Osteoblast (primary cell): ENCODE results near the gene ZKSCAN4. TPM values are rescaled to one million over a fixed set of nuclear protein-coding genes. Genes with fewer than 3 reads are reported as not detected.
A peak's percentile ranks its signal among the peaks of the same experiment; 100 is the strongest.

Source experiments
- DNase-seq: peaks from one replicate; pipeline ENCODE4 v3.0.0; 2011; ENCODE audit warnings: low spot score, mixed read lengths; ENCODE audit not compliant: insufficient read length; ENCODE audit errors: missing footprints
- H2AFZ ChIP-seq: 2 replicates; pipeline ENCODE4 v1.6.0; 2011; ENCODE audit warnings: mild to moderate bottlenecking, low read length
- H3K27ac ChIP-seq: 2 replicates; pipeline ENCODE4 v1.5.1; 2011; ENCODE audit warnings: mild to moderate bottlenecking, low read depth, low read length, moderate library complexity
- H3K27me3 ChIP-seq: 2 replicates; pipeline ENCODE4 v1.6.0; 2012; ENCODE audit warnings: mild to moderate bottlenecking, control low read depth, inconsistent platforms, low read length, moderate library complexity; ENCODE audit not compliant: insufficient read depth
- H3K36me3 ChIP-seq: 2 replicates; pipeline ENCODE4 v1.5.1; 2011; ENCODE audit warnings: mild to moderate bottlenecking, low read length, control low read depth, moderate library complexity; ENCODE audit not compliant: insufficient read depth
- H3K4me1 ChIP-seq: 2 replicates; pipeline ENCODE4 v1.5.1; 2011; ENCODE audit warnings: mild to moderate bottlenecking, low read length, control low read depth, moderate library complexity; ENCODE audit not compliant: insufficient read depth
- H3K4me2 ChIP-seq: 2 replicates; pipeline ENCODE4 v1.6.0; 2011; ENCODE audit warnings: mild to moderate bottlenecking, low read length; ENCODE audit not compliant: insufficient read depth
- H3K4me3 ChIP-seq: fragments of 200-600 bp; sonication (generic); 3 replicates; pipeline ENCODE4 v1.5.1; 2012; ENCODE audit warnings: mild to moderate bottlenecking, low read length, inconsistent platforms; ENCODE audit not compliant: insufficient read depth
- H3K79me2 ChIP-seq: 2 replicates; pipeline ENCODE4 v1.6.0; 2012; ENCODE audit warnings: mild to moderate bottlenecking, low read length, control low read depth, inconsistent platforms; ENCODE audit not compliant: insufficient read depth
- H3K9me3 ChIP-seq: 2 replicates; pipeline ENCODE4 v1.5.1; 2011; ENCODE audit warnings: low read depth, low read length, control low read depth
- H4K20me1 ChIP-seq: 2 replicates; pipeline ENCODE4 v1.6.0; 2012; ENCODE audit warnings: mild to moderate bottlenecking, low read length, control low read depth; ENCODE audit not compliant: insufficient read depth
- total RNA-seq: library from RNA; depleted of rRNA; stranded (reverse); fragments of >200 nt; gene quantifications from 2 replicates; pipeline ENCODE4 v1.2.3, GENCODE V29; 2012
- TF ChIP-seq, protein P1 (sequence below): IDR thresholded peaks from 2 replicates; pipeline ENCODE4 v1.5.1; 2011; ENCODE audit warnings: mild to moderate bottlenecking, low read depth, low read length, moderate library complexity; ENCODE audit errors: extremely low read depth

Gene ZKSCAN4
- total RNA-seq, 1 donor: 6.5 TPM

DNA sequence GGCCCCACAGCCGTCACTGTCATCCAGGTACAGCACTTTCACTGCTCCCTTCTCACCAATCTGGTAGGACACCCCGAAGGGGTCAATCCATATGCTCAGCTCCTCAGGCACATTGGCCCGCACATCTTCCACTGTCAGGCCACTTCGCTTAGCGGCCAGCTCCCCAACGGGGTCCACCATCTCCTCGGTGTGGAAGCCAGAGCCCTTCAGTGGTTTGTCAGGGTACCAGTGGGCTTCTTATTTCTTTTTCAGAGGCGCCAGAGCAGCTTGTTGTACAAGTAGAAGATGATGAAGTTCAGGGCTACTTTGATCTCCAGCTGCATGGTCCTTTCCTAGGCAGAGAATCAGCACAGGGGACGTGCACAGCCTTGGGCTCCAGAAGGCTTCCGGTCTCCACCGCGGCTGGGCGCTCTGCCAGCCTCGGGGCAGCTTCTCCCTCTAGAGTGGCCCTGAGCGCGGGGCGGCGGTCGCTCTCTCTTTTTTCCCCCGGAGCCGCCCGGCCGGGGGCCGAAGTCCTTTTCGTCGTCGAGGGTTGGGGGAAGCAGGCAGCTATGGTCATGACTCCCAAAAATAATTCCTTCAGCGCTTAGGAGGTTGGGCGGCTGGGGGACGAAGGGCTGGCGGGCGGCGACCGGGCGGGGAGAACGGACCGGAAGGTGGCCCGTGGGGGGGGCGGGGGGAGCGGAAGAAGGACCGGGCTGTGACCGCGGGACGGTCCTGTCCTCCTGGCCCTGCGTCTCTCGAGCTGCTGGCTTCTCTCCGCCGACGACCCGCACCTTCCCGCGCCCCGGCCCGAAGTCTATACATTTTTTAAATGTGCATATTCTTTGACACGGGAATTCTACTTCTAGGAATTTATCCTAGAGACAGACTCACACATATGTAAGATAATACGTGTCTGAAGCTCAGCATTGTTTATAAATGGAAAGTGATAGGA is 33.5 kb downstream of the ZKSCAN4 start:
- peak overlapping the region; percentile 76 for H3K4me3 ChIP-seq
- H3K27ac ChIP-seq: no peak overlapping the region
- H3K9me3 ChIP-seq: no peaks in the 10 kb centered on the region
- TF ChIP-seq, protein P1, sequence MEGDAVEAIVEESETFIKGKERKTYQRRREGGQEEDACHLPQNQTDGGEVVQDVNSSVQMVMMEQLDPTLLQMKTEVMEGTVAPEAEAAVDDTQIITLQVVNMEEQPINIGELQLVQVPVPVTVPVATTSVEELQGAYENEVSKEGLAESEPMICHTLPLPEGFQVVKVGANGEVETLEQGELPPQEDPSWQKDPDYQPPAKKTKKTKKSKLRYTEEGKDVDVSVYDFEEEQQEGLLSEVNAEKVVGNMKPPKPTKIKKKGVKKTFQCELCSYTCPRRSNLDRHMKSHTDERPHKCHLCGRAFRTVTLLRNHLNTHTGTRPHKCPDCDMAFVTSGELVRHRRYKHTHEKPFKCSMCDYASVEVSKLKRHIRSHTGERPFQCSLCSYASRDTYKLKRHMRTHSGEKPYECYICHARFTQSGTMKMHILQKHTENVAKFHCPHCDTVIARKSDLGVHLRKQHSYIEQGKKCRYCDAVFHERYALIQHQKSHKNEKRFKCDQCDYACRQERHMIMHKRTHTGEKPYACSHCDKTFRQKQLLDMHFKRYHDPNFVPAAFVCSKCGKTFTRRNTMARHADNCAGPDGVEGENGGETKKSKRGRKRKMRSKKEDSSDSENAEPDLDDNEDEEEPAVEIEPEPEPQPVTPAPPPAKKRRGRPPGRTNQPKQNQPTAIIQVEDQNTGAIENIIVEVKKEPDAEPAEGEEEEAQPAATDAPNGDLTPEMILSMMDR: no peak
- H3K4me1 ChIP-seq: peaks cover 8% of the 10 kb centered on the region
- no peaks in the 10 kb centered on the region for H4K20me1 ChIP-seq
- DNase-seq: peak; percentile 89
- H3K4me2 ChIP-seq: peak overlapping the region; percentile 89
- H2AFZ ChIP-seq: peak overlapping the region; percentile 90
- no peaks in the 10 kb centered on the region for H3K79me2 ChIP-seq
- peaks cover 30% of the 10 kb centered on the region for H3K27me3 ChIP-seq
- no peaks in the 10 kb centered on the region for H3K36me3 ChIP-seq

DNA sequence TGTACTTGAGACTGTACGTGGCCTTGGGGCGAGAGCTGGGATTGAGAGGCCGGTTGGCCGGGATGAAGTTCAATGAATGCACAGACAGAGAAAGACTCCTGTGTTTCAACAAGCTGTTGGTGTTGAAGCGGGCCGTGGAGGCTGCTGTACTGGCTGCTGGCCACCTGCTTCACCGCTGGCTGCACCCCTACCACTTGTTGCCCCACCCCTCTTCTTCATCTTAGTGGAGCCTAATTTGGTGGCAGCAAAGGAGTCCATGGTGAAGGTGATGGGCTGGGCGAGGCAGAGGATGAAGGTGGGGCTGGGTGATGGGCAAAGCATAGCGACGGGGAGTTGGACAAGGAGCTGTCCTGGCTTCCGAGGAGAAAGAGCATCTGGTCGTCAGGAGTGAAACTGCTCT is 34.2 kb downstream of the ZKSCAN4 start:
- Histone ChIP-seq H3K4me2 (peak overlapping the region; percentile 89), H3K4me1 (peaks cover 8% of the 10 kb centered on the region)

DNA sequence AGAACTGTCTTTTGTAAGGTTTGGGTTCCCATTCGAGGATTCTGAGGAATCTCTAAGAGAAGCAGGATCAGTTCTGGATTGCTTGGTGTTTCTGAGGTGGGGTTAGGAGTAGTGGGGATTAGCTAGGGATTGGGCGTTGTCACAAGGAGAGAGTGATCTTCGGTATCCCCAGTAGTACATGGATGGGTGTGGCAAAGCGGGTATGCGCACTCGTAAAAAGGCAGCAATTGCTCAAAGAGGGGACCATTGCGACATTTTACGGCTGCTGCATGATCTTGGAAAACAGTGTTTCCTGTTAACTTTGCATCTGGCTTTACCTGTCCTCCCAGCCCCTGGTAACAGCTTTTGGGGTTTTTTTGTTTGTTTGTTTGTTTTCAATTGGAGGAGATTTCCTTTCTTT is 36.6 kb downstream of the ZKSCAN4 start:
- peak; percentile 83 for DNase-seq
- Histone ChIP-seq H3K4me1 (peaks cover 13% of the 10 kb centered on the region), H3K4me3 (peak overlapping the region; percentile 47), H3K27me3 (peaks cover 35% of the 10 kb centered on the region), H3K4me2 (peak overlapping the region; percentile 63), H4K20me1 (no peaks in the 10 kb centered on the region), H3K27ac (no peak overlapping the region), H3K9me3 (no peaks in the 10 kb centered on the region), H3K79me2 (no peaks in the 10 kb centered on the region), H3K36me3 (no peaks in the 10 kb centered on the region), H2AFZ (peak overlapping the region; percentile 67)
- TF ChIP-seq, protein P1: no peak

More for the DNA sequence above, 34.2 kb downstream of the ZKSCAN4 start:
- Histone ChIP-seq H3K27ac (no peak overlapping the region), H4K20me1 (no peaks in the 10 kb centered on the region), H3K9me3 (no peaks in the 10 kb centered on the region), H3K36me3 (no peaks in the 10 kb centered on the region), H3K79me2 (no peaks in the 10 kb centered on the region), H2AFZ (peak overlapping the region; percentile 90), H3K27me3 (peaks cover 29% of the 10 kb centered on the region), H3K4me3 (peak overlapping the region; percentile 76)
- TF ChIP-seq, protein P1: no peak
- DNase-seq: no peak

DNA sequence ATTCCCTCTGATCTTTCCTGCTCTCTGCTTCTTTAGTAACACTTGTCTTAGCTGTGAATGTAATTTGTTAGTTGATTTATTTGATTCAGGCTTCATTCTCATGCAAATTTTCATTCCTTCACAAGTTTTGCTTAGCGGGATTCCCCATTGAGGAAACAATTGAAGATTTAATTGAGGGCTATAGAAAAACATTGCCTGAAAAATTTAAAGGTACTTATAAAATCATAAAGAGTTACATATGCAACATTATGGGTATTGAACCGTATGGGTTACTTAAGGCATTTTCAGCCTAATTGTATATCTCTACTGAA is 38.9 kb downstream of the ZKSCAN4 start:
- peaks cover 8% of the 10 kb centered on the region for H3K4me1 ChIP-seq
- no peaks in the 10 kb centered on the region for H3K36me3 ChIP-seq
- peak overlapping the region; percentile 75 for H3K4me3 ChIP-seq
- no peaks in the 10 kb centered on the region for H4K20me1 ChIP-seq
- no peak overlapping the region for H3K27ac ChIP-seq
- peak overlapping the region; percentile 94 for H3K4me2 ChIP-seq
- H3K79me2 ChIP-seq: no peaks in the 10 kb centered on the region
- peaks cover 54% of the 10 kb centered on the region for H3K27me3 ChIP-seq
- TF ChIP-seq, protein P1: no peak
- DNase-seq: no peak
- no peaks in the 10 kb centered on the region for H3K9me3 ChIP-seq
- H2AFZ ChIP-seq: no peak overlapping the region
